GM12872 (cell line): ENCODE data around the gene POC1B.
A peak's percentile ranks its signal among the peaks of the same experiment; 100 is the strongest.

Experiments used
- CTCF ChIP-seq: IDR thresholded peaks from 3 replicates; pipeline ENCODE4 v1.5.1; 2011; ENCODE audit warnings: low read depth, mild to moderate bottlenecking, low read length, moderate library complexity; ENCODE audit not compliant: insufficient read depth

POC1B gene

GRCh38 chr12:89538897-89539296 lies 13.1 kb upstream of the POC1B start:
- no peak for TF ChIP-seq CTCF

GRCh38 chr12:89537389-89537788 lies 11.5 kb upstream of the POC1B start:
- TF ChIP-seq CTCF, result no peak

- TF ChIP-seq CTCF, result peak; percentile 61
Measured at GRCh38 chr12:89529738-89530137, 3.9 kb upstream of the POC1B start.

- no peak for TF ChIP-seq CTCF
Measured at GRCh38 chr12:89528434-89528833, 2.6 kb upstream of the POC1B start.

GRCh38 chr12:89525305-89525823 lies 483 bp downstream of the POC1B start:
- TF ChIP-seq CTCF, result no peak

GRCh38 chr12:89524541-89525304 lies 1.1 kb downstream of the POC1B start, which contains the start of gene GALNT4:
Gene GALNT4 (minus strand): TSS chr12:89524796. CDS start chr12:89524549, 247 bp downstream.
- peak; percentile 67 for TF ChIP-seq CTCF

GRCh38 chr12:89523843-89524540 lies 1.9 kb downstream of the POC1B start:
- no peak for TF ChIP-seq CTCF
